ENCODE measurements around the gene NAA80.

The NAA80 gene

DNA sequence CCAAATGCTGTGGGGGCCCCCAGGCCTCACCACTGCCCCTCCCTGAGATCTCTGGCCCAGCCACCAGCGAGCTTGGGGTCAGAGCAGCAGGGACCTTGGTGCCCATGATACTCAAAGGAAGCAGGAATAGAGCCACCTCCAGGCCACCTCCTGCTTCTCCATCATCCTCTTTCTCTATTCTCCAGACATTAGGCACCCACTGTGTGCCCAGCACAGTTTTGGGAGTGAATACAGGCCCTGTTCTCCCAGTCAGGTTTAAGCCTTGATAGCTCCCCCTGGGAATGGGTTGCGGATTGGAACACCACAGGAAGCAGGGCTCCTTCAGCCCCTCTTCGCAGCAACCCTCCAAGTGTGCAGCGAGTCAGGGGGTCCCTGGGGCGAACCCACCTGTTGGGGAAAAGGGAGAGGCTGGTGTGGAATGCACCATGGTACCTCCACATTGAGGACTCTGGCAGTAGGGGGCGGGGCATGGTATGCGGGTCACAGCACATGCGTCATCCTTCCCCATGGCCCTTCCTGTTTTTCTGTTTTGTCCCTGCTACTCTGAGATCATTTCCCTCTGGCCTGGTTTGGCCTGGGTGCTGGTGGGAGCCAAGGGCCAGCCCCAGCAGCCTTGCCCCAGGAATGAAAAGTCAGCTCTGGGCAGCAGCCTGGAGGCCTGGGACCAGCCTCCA, 44.5 kb downstream of the NAA80 start:
- TF ChIP-seq, protein P1, sequence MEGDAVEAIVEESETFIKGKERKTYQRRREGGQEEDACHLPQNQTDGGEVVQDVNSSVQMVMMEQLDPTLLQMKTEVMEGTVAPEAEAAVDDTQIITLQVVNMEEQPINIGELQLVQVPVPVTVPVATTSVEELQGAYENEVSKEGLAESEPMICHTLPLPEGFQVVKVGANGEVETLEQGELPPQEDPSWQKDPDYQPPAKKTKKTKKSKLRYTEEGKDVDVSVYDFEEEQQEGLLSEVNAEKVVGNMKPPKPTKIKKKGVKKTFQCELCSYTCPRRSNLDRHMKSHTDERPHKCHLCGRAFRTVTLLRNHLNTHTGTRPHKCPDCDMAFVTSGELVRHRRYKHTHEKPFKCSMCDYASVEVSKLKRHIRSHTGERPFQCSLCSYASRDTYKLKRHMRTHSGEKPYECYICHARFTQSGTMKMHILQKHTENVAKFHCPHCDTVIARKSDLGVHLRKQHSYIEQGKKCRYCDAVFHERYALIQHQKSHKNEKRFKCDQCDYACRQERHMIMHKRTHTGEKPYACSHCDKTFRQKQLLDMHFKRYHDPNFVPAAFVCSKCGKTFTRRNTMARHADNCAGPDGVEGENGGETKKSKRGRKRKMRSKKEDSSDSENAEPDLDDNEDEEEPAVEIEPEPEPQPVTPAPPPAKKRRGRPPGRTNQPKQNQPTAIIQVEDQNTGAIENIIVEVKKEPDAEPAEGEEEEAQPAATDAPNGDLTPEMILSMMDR (IDR thresholded peaks at IDR 0.05; ENCODE audit: low read depth, low read length): no peak
- DNase-seq (ENCODE audit: extremely low read depth, low read depth): no peak

DNA sequence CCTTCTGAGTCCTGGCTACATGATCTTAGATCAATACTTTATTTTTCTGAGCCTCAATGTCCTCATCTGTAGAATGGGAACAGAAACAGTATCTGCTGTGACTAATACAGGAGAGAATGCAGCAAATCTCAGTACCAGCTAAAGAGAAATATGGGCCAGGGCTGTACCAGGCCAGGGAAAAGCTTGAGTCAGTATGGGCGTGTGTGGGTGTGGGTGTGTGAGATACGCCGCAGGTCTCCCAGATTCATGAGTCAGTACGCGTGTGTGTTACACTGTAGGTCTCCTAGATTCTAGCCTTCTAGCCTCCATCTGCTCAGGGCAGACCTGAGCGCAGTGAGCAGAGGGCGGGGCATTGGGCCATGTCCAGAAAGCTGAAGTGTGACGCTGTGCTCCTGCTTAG, 48.0 kb downstream of the NAA80 start:
- no peak for DNase-seq (ENCODE audit: extremely low read depth, low read depth)
- TF ChIP-seq, protein P1 (IDR thresholded peaks at IDR 0.05; ENCODE audit: low read depth, low read length): no peak

DNA sequence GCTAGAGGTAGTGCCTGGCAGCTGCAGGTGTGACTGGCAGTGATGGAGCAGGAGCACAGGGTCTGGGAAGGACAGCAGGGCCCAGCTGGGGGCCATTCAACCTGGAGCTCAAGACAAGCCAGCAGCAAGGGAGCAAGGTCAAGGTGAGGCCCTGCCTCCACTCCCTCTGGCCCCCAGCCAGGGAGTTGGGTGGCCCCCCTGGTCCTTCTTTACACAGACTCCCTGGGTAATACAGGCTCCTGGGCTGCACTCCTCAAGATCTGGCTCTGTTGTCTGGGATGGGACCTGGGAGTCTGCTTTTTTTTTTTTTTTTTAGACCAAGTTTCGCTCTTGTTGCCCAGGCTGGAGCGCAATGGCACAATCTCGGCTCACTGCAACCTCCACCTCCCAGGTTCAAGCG, 48.7 kb downstream of the NAA80 start:
- TF ChIP-seq, protein P1 (IDR thresholded peaks at IDR 0.05; ENCODE audit: low read depth, low read length): no peak
- no peak for DNase-seq (ENCODE audit: extremely low read depth, low read depth)

DNA sequence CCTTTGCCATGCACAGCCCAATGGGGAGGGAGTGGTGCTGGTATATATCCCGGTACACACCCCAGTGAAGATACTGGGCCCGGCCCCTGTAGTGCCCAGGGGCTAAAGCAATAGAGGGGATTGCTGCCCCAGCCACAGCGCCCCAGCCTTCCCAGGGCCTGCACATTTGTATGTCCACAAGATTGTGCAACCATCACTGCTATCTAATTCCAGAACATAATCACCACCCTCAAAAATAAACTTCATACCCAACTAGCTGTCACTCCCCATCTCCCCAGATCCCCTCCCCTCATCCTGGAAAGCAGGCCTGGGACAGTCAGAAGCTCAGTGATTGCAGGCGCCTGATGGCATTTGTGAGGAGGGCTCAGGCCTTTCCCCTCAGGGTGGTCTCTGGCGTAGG, 49.7 kb downstream of the NAA80 start:
- TF ChIP-seq, protein P1 (IDR thresholded peaks at IDR 0.05; ENCODE audit: low read depth, low read length): no peak
- no peak for DNase-seq (ENCODE audit: extremely low read depth, low read depth)

DNA sequence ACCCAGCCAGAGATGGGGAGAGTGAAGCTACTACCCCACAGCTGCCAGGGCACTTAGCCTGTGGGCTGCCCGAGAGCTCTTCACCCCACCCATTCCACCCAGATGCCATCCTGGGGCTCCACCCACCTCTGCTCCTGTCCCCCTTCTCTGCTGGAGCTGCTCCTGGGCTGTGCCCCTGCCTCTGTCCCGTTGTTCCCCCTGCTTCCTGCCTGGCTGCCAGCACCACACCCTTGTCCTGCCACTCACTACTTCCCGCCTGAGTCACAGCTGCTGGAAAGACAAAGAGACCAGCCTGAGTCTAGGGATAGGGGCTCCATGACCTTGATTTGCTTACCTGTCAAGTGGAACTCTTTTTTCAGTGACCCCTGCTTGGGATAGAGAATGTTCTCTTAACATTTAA, 50.8 kb downstream of the NAA80 start:
- no peak for DNase-seq (ENCODE audit: extremely low read depth, low read depth)
- TF ChIP-seq, protein P1 (IDR thresholded peaks at IDR 0.05; ENCODE audit: low read depth, low read length): no peak

DNA sequence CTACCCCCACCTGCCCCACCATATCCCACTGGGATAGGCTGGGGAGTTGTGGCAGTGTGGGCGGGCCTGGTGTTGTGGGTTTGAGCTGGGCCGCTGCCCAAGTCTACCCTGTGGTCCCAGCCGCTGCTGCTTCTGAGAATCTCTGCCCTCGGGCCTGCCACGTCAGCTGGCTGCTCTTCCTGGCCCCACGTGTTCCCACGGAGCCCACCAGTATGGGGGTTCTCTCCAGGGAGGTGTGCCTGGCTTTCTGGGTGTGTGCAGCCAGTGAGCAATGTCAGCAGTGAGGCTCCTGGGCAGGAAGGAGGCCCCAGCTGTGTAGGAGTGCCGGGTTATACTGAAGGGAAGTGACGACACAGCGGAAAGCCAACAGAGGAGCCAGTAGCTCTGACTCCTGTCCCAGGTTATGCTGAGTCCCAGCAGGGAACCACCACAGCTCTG, 52.7 kb downstream of the NAA80 start:
- no peak for DNase-seq (ENCODE audit: extremely low read depth, low read depth)

More for the DNA sequence above, 52.7 kb downstream of the NAA80 start:
- TF ChIP-seq, protein P1 (IDR thresholded peaks at IDR 0.05; ENCODE audit: low read depth, low read length): no peak
